Measurements from ENCODE around the gene ECT2.

ECT2 gene

GRCh38 chr3:172705170-172705569 lies 45.4 kb upstream of the ECT2 start:
- POLR2A ChIA-PET, result no interaction called here

DNA sequence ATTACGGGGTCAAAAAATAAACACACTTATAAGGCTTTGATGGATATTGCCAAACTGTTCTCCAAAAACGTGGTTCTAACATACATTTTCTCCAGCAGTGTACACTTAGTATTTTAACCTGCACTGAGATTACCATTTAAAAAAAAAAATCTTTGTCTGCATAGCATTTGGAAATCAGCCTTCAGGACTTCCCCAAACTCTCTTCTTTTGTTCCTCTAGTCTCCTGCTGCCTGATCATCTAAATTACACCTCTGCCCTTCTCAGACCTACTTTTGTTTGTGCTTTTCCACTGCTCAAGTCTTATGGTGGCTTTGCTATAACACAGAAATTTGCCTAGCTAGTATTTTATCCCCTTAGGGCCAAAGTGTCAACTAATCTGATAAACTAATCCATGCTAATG lies 43.5 kb upstream of the ECT2 start:
- H3K27ac ChIP-seq (ENCODE audit: insufficient read depth in 1 of 2, low read depth in 1 of 2, low read length in 2 of 2, poor library complexity in 1 of 2, severe bottlenecking in 2 of 2), result no peak overlapping the region
- CTCF ChIA-PET, result interaction anchor here (1.3 kb wide), 1 partner anchor 31 kb away, joined by 3 read pairs; no protein-coding TSS in a partner anchor
- H3K27me3 ChIP-seq (replicated peaks in 2 of 5; ENCODE audit: control insufficient read depth in 4 of 5, insufficient read depth in 5 of 5, low read length in 4 of 5), result no peaks in the 10 kb centered on the region
- peaks cover 10 to 27% (median 18%) of the 10 kb centered on the region in 4 experiments for H3K4me1 ChIP-seq (ENCODE audit: control extremely low read depth in 1 of 4, control insufficient read depth in 4 of 4, insufficient read depth in 4 of 4, low read length in 3 of 4)
- H3K36me3 ChIP-seq (ENCODE audit: control insufficient read depth in 4 of 4, insufficient read depth in 4 of 4, low read length in 3 of 4), result no peaks in the 10 kb centered on the region
- H3K9me3 ChIP-seq (ENCODE audit: control extremely low read depth in 1 of 5, control insufficient read depth in 4 of 5, insufficient read depth in 2 of 5, low read depth in 1 of 5, low read length in 4 of 5), result no peaks in the 10 kb centered on the region
- H3K4me3 ChIP-seq (ENCODE audit: control insufficient read depth in 1 of 7, extremely low read depth in 1 of 7, insufficient read depth in 4 of 7, low read depth in 2 of 7, low read length in 6 of 7), result no peak overlapping the region
- WGBS (ENCODE audit: insufficient coverage), result 93% methylated on average over 2 of the region's 2 CpGs
- DNase-seq, result peak in 1 of 3 donors; percentile 10
- POLR2A ChIA-PET, result no interaction called here

More at GRCh38 chr3:172705170-172705569, 45.4 kb upstream of the ECT2 start:
- H3K36me3 ChIP-seq (ENCODE audit: control insufficient read depth in 4 of 4, insufficient read depth in 4 of 4, low read length in 3 of 4), result no peaks in the 10 kb centered on the region
- DNase-seq, result no peak
- no peak overlapping the region for H3K27ac ChIP-seq (ENCODE audit: insufficient read depth in 1 of 2, low read depth in 1 of 2, low read length in 2 of 2, poor library complexity in 1 of 2, severe bottlenecking in 2 of 2)
- H3K9me3 ChIP-seq (ENCODE audit: control extremely low read depth in 1 of 5, control insufficient read depth in 4 of 5, insufficient read depth in 2 of 5, low read depth in 1 of 5, low read length in 4 of 5), result no peaks in the 10 kb centered on the region
- no peaks in the 10 kb centered on the region for H3K27me3 ChIP-seq (replicated peaks in 2 of 5; ENCODE audit: control insufficient read depth in 4 of 5, insufficient read depth in 5 of 5, low read length in 4 of 5)
- peaks cover 5 to 15% (median 9%) of the 10 kb centered on the region in 4 experiments for H3K4me1 ChIP-seq (ENCODE audit: control extremely low read depth in 1 of 4, control insufficient read depth in 4 of 4, insufficient read depth in 4 of 4, low read length in 3 of 4)
- WGBS (ENCODE audit: insufficient coverage), result 100% methylated on average over 2 of the region's 4 CpGs
- CTCF ChIA-PET, result interaction anchor here (1.2 kb wide), 1 partner anchor 12 kb away, joined by 6 read pairs; no protein-coding TSS in a partner anchor
- no peak overlapping the region for H3K4me3 ChIP-seq (ENCODE audit: control insufficient read depth in 1 of 7, extremely low read depth in 1 of 7, insufficient read depth in 4 of 7, low read depth in 2 of 7, low read length in 6 of 7)

- DNase-seq, result no peak
- Histone ChIP-seq H3K27me3 (replicated peaks in 2 of 5; ENCODE audit: control insufficient read depth in 4 of 5, insufficient read depth in 5 of 5, low read length in 4 of 5) (no peaks in the 10 kb centered on the region), H3K27ac (ENCODE audit: insufficient read depth in 1 of 2, low read depth in 1 of 2, low read length in 2 of 2, poor library complexity in 1 of 2, severe bottlenecking in 2 of 2) (no peak overlapping the region), H3K4me3 (ENCODE audit: control insufficient read depth in 1 of 7, extremely low read depth in 1 of 7, insufficient read depth in 4 of 7, low read depth in 2 of 7, low read length in 6 of 7) (no peak overlapping the region), H3K4me1 (ENCODE audit: control extremely low read depth in 1 of 4, control insufficient read depth in 4 of 4, insufficient read depth in 4 of 4, low read length in 3 of 4) (peaks cover 10 to 27% (median 18%) of the 10 kb centered on the region in 4 experiments), H3K9me3 (ENCODE audit: control extremely low read depth in 1 of 5, control insufficient read depth in 4 of 5, insufficient read depth in 2 of 5, low read depth in 1 of 5, low read length in 4 of 5) (no peaks in the 10 kb centered on the region), H3K36me3 (ENCODE audit: control insufficient read depth in 4 of 4, insufficient read depth in 4 of 4, low read length in 3 of 4) (no peaks in the 10 kb centered on the region)
- CTCF ChIA-PET, result interaction anchor here (1.3 kb wide), 1 partner anchor 32 kb away, joined by 3 read pairs; no protein-coding TSS in a partner anchor
- no CpG with 5 or more reads among the region's 1 CpG for WGBS (ENCODE audit: insufficient coverage)
- POLR2A ChIA-PET, result no interaction called here
Measured at GRCh38 chr3:172707967-172708366, 42.6 kb upstream of the ECT2 start.

DNA sequence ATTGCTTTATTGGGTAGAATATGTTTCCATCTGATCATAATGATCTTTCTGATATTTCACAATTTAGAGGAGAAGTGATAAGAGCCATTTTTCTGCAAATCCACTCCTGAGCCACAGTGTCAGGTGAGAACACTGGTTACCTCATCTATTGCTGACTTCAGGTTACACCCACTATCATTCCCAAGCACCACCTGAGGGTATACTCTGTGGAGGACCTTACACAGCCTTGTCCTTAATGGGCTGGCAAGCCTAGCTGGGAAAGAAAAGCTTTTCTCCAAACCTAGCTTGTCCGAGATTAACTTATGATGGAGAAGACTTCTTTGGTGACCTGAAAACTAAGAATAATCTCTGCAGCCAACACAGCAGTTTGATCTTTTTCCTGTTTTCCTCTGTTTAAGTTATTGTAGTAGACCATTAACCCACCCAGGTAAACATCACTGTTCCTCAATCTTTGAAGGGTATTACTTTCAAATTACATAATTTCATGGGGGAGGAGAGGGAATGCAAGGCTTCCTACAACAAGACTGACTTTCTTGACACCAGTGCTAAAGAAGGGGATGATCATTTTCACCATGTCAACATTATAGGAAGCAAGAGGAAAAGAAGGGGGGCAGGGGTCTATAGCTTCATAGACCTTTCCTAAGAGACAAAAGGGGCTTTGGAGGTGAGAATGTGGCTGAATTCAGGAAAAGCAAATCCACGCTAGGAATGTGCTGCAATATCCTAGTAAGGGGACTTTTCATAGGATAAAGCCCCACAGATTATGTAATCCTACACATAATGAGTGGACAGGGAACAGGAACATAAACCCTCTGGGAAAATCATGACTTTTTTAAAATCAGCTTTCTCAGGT lies 41.4 kb upstream of the ECT2 start:
- 100% methylated on average over 1 of the region's 2 CpGs for WGBS (ENCODE audit: insufficient coverage)
- Histone ChIP-seq H3K27ac (ENCODE audit: insufficient read depth in 1 of 2, low read depth in 1 of 2, low read length in 2 of 2, poor library complexity in 1 of 2, severe bottlenecking in 2 of 2) (no peak overlapping the region), H3K4me3 (ENCODE audit: control insufficient read depth in 1 of 7, extremely low read depth in 1 of 7, insufficient read depth in 4 of 7, low read depth in 2 of 7, low read length in 6 of 7) (peak overlapping the region in 2 of 7 experiments; percentile 99 to 100), H3K9me3 (ENCODE audit: control extremely low read depth in 1 of 5, control insufficient read depth in 4 of 5, insufficient read depth in 2 of 5, low read depth in 1 of 5, low read length in 4 of 5) (no peaks in the 10 kb centered on the region), H3K36me3 (ENCODE audit: control insufficient read depth in 4 of 4, insufficient read depth in 4 of 4, low read length in 3 of 4) (no peaks in the 10 kb centered on the region), H3K27me3 (replicated peaks in 2 of 5; ENCODE audit: control insufficient read depth in 4 of 5, insufficient read depth in 5 of 5, low read length in 4 of 5) (no peaks in the 10 kb centered on the region), H3K4me1 (ENCODE audit: control extremely low read depth in 1 of 4, control insufficient read depth in 4 of 4, insufficient read depth in 4 of 4, low read length in 3 of 4) (peaks cover 10 to 27% (median 18%) of the 10 kb centered on the region in 4 experiments)
- no peak for DNase-seq
- ChIA-PET CTCF (interaction anchor here (0.6 to 3.5 kb wide), 5 partner anchors 12 to 67 kb away, joined by 3 to 20 read pairs (median 4); no protein-coding TSS in a partner anchor), POLR2A (no interaction called here)

DNA sequence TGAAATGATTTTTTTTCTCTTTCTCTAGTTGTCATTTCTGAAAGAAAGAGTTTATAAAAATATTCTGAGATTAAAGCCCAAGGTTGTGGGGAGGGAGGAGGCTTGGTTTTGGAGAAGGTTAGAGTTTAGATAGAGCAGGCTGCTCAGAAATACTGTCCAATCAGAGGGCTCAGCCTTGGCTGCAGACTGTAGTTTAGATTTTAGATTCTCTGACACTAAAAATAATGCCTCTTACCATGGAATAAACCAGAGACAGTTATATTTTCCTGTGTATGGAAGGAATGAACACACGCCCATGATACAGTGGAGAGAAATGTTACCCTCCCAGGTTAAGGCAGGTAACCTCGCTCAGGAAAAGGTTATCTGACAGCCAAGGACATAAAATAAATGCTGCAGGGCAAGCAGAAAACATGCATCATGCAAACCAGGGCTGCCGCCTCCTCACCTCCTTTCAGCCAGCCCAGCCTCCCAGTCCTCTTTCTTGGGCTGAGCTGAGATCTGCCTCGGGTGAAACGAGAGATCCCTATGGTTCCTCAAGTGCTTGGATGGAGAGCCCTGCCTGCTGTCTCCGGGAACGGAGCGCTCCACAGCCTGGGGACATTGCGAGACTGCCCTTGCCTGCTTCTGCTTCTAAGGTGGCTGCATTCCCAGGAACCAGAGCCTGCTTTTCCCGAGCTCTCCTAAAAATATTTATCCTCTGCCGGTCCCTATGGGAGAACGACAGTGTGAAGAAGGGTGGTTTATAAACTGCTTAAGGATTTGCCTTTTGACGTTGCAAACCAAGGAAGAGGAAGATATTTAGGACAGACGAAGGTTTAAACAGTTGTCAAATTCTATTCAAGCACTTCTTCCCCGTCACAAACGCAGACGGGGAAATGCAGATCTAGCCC lies 40.5 kb upstream of the ECT2 start:
- Histone ChIP-seq H3K4me3 (ENCODE audit: control insufficient read depth in 1 of 7, extremely low read depth in 1 of 7, insufficient read depth in 4 of 7, low read depth in 2 of 7, low read length in 6 of 7) (peak overlapping the region; percentile 89 to 100 (median 96)), H3K9me3 (ENCODE audit: control extremely low read depth in 1 of 5, control insufficient read depth in 4 of 5, insufficient read depth in 2 of 5, low read depth in 1 of 5, low read length in 4 of 5) (no peaks in the 10 kb centered on the region), H3K27me3 (replicated peaks in 2 of 5; ENCODE audit: control insufficient read depth in 4 of 5, insufficient read depth in 5 of 5, low read length in 4 of 5) (no peaks in the 10 kb centered on the region), H3K4me1 (ENCODE audit: control extremely low read depth in 1 of 4, control insufficient read depth in 4 of 4, insufficient read depth in 4 of 4, low read length in 3 of 4) (peaks cover 10 to 27% (median 18%) of the 10 kb centered on the region in 4 experiments), H3K27ac (ENCODE audit: insufficient read depth in 1 of 2, low read depth in 1 of 2, low read length in 2 of 2, poor library complexity in 1 of 2, severe bottlenecking in 2 of 2) (peak overlapping the region in 1 of 2 experiments; percentile 80), H3K36me3 (ENCODE audit: control insufficient read depth in 4 of 4, insufficient read depth in 4 of 4, low read length in 3 of 4) (no peaks in the 10 kb centered on the region)
- CTCF ChIA-PET, result interaction anchor here (0.6 to 3.5 kb wide), 9 partner anchors 13 to 83 kb away, joined by 3 to 20 read pairs (median 4); partner anchors contain the start of gene ECT2
- 5% methylated on average over 13 of the region's 17 CpGs for WGBS (ENCODE audit: insufficient coverage)
- POLR2A ChIA-PET, result interaction anchor here (0.7 kb wide), 1 partner anchor 87 kb away, joined by 4 read pairs; no protein-coding TSS in a partner anchor
- peak in 2 of 3 donors; percentile 23 to 24 for DNase-seq

DNA sequence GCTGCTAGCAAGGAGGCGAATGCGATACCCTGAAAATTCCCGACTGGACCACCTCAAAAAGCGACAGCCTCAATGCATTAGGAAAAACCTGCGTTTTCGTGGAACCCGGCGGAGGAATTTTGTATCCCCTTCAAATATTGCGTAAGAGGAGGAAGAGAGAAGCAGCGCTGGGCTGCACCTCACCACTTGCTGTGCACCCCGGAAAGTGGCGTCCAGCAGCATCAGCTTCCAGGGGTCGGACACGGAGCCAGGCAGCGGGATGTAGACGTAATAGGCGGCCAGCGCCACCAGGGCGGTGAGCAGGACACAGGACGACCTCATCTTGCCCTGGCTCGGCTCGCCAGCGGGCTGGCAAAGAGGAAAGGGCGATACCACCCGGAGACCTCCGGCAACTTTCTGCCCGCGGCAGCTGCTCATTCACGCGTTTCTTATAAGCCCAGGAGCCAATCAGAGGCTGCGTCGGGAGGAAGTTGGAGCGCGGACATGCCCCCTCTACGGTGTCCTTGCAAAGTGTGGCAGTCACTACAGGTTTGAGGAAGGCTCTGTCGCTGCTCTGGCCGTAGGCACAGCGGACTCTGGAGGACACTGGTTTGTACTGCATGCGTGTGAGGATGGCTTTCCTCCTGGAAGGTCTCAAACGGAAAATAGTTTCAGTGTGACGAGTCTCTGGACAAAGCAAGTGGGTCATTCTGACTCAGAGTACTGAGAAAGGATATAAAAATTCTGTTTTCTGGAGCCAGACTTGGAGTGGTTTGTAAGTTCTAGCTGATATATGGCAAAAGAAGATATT lies 39.7 kb upstream of the ECT2 start, which contains the start of gene NCEH1:
NCEH1 (minus strand) TSS at position 404 of the 790 bp plus-strand sequence; CDS start at position 321, 83 bp downstream.
- H3K27me3 ChIP-seq (replicated peaks in 2 of 5; ENCODE audit: control insufficient read depth in 4 of 5, insufficient read depth in 5 of 5, low read length in 4 of 5), result no peaks in the 10 kb centered on the region
- WGBS (ENCODE audit: insufficient coverage), result 0% methylated on average over 40 of the region's 41 CpGs
- CTCF ChIA-PET, result interaction anchor here (0.9 to 3.5 kb wide), 9 partner anchors 13 to 84 kb away, joined by 3 to 20 read pairs (median 4); partner anchors contain the start of gene ECT2
- no peaks in the 10 kb centered on the region for H3K9me3 ChIP-seq (ENCODE audit: control extremely low read depth in 1 of 5, control insufficient read depth in 4 of 5, insufficient read depth in 2 of 5, low read depth in 1 of 5, low read length in 4 of 5)
- peak; percentile 95 to 97 (median 95) for DNase-seq
- H3K36me3 ChIP-seq (ENCODE audit: control insufficient read depth in 4 of 4, insufficient read depth in 4 of 4, low read length in 3 of 4), result no peaks in the 10 kb centered on the region
- peak within 1 kb of the TSS; percentile 89 to 100 (median 96) for H3K4me3 ChIP-seq (ENCODE audit: control insufficient read depth in 1 of 7, extremely low read depth in 1 of 7, insufficient read depth in 4 of 7, low read depth in 2 of 7, low read length in 6 of 7)
- POLR2A ChIA-PET, result no interaction called here
- peaks cover 10 to 30% (median 19%) of the 10 kb centered on the region in 4 experiments for H3K4me1 ChIP-seq (ENCODE audit: control extremely low read depth in 1 of 4, control insufficient read depth in 4 of 4, insufficient read depth in 4 of 4, low read length in 3 of 4)
- H3K27ac ChIP-seq (ENCODE audit: insufficient read depth in 1 of 2, low read depth in 1 of 2, low read length in 2 of 2, poor library complexity in 1 of 2, severe bottlenecking in 2 of 2), result peak within 1 kb of the TSS in 1 of 2 experiments; percentile 80
